ENCODE results near the gene B3GALNT2.
"Not testable (repeated sequence)": the region's sequence is repeated elsewhere in the genome, so short reads cannot be mapped to it uniquely, and the experiment has no call there.

Gene B3GALNT2

DNA sequence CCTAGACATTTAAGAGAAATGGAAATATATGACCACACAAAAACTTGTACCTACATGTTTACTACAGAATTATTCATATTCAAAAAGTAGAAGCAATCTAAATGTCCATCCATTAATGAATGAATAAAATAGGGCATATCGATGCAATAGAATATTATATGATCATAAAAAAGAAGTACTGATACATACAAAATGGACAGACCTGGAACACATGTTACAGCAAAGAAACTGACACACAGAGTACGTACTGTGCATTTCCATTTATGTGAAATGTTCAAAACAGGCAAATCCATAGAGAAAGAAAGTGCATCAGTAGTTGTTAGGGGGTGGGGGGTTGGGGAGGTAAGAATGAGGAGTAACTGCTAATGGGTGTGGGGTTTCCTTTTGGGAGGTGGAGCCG is 39.2 kb downstream of the B3GALNT2 start:
- TF ChIP-seq, protein P1, sequence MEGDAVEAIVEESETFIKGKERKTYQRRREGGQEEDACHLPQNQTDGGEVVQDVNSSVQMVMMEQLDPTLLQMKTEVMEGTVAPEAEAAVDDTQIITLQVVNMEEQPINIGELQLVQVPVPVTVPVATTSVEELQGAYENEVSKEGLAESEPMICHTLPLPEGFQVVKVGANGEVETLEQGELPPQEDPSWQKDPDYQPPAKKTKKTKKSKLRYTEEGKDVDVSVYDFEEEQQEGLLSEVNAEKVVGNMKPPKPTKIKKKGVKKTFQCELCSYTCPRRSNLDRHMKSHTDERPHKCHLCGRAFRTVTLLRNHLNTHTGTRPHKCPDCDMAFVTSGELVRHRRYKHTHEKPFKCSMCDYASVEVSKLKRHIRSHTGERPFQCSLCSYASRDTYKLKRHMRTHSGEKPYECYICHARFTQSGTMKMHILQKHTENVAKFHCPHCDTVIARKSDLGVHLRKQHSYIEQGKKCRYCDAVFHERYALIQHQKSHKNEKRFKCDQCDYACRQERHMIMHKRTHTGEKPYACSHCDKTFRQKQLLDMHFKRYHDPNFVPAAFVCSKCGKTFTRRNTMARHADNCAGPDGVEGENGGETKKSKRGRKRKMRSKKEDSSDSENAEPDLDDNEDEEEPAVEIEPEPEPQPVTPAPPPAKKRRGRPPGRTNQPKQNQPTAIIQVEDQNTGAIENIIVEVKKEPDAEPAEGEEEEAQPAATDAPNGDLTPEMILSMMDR (IDR thresholded peaks at IDR 0.05; ENCODE audit: low read depth, low read length), result no peak
- Histone ChIP-seq H3K27me3 (ENCODE audit: insufficient read depth, low read depth, severe bottlenecking) (no peaks in the 10 kb centered on the region), H3K4me3 (ENCODE audit: low read depth, low read length) (no peak overlapping the region), H3K27ac (no peak overlapping the region), H3K36me3 (peaks cover 55% of the 10 kb centered on the region), H3K9me3 (ENCODE audit: severe bottlenecking) (no peaks in the 10 kb centered on the region)
- DNase-seq, result no peak

DNA sequence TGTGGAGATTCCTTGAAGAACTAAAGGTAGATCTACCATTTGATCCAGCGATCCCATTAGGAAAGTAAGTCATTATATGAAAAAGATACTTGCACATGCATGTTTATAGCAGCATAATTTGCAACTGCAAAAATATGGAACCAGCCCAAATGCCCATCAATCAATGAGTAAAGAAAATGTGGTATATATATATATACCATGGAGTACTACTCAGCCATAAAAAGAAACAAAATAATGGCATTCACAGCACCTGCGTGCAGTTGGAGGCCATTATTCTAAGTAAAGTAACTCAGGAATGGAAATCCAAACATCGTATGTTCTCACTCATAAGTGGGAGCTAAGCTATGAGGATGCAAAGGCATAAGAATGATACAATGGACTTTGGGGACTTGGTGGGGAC is 41.4 kb downstream of the B3GALNT2 start:
- not testable (repeated sequence) for H3K4me3 ChIP-seq (ENCODE audit: low read depth, low read length); H3K27me3 ChIP-seq (ENCODE audit: insufficient read depth, low read depth, severe bottlenecking); H3K27ac ChIP-seq; H3K9me3 ChIP-seq (ENCODE audit: severe bottlenecking); DNase-seq
- peaks cover 51% of the 10 kb centered on the region for H3K36me3 ChIP-seq

DNA sequence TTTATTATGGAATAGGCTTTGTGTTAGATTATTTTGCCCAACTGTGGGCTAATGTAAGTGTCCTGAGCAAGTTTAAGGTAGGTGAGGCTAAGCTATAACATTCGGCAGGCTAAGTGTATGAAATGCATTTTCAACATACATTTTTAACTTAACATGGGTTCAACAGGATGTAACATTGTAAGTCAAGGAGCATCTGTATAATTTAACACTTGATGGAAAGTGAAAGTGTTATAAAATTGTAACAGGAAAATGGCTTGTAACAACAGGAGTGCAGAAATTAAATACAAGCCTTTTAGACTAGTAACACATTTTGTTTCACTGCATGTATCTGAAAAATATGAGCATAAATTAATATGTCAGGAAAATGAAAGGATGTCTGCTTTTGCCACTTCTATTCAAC is 42.3 kb downstream of the B3GALNT2 start:
- Histone ChIP-seq H3K36me3 (peaks cover 49% of the 10 kb centered on the region), H3K27ac (no peak overlapping the region), H3K9me3 (ENCODE audit: severe bottlenecking) (no peaks in the 10 kb centered on the region), H3K27me3 (ENCODE audit: insufficient read depth, low read depth, severe bottlenecking) (no peaks in the 10 kb centered on the region), H3K4me3 (ENCODE audit: low read depth, low read length) (no peak overlapping the region)
- DNase-seq, result no peak
- TF ChIP-seq, protein P1 (IDR thresholded peaks at IDR 0.05; ENCODE audit: low read depth, low read length), result no peak

DNA sequence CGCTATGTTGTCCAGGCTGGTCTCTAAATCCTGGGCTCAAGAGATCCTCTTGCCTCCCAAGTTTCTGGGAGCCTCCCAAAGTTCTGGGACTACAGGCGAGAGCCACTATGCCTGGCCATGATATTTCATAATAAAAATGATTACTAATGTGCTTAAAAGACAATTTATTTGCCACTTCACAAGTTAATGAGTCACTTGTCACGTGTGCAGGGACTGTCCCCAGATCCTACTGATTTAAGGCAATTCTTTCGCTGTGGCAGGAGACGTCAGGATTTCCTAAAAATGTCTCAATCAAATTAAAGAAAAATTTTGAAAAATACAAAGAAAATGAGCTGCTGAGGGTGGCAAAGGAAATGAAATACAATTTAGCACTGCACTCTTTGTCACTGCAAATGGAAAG is 43.5 kb downstream of the B3GALNT2 start:
- Histone ChIP-seq H3K9me3 (ENCODE audit: severe bottlenecking) (no peaks in the 10 kb centered on the region), H3K4me3 (ENCODE audit: low read depth, low read length) (no peak overlapping the region), H3K27ac (no peak overlapping the region), H3K27me3 (ENCODE audit: insufficient read depth, low read depth, severe bottlenecking) (no peaks in the 10 kb centered on the region), H3K36me3 (peaks cover 42% of the 10 kb centered on the region)
- TF ChIP-seq, protein P1 (IDR thresholded peaks at IDR 0.05; ENCODE audit: low read depth, low read length), result no peak
- no peak for DNase-seq

DNA sequence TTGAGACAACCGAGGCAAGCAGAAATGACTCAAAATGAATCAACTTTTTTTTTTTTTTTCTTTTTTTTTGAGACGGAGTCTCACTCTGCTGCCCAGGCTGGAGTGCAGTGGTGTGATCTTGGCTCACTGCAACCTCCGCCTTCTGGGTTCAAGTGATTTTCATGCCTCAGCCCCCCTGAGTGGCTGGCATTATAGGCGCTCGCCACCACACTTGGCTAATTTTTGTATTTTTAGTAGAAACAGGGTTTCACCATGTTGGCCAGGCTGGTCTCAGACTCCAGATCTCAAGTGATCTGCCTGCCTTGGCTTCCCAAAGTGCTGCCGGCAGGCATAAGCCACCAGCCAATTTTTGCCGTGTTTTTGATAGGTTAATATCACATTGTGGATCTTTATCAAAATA is 46.4 kb downstream of the B3GALNT2 start:
- not testable (repeated sequence) for H3K9me3 ChIP-seq (ENCODE audit: severe bottlenecking); H3K27ac ChIP-seq; H3K27me3 ChIP-seq (ENCODE audit: insufficient read depth, low read depth, severe bottlenecking); H3K4me3 ChIP-seq (ENCODE audit: low read depth, low read length); DNase-seq
- H3K36me3 ChIP-seq, result peaks cover 48% of the 10 kb centered on the region

DNA sequence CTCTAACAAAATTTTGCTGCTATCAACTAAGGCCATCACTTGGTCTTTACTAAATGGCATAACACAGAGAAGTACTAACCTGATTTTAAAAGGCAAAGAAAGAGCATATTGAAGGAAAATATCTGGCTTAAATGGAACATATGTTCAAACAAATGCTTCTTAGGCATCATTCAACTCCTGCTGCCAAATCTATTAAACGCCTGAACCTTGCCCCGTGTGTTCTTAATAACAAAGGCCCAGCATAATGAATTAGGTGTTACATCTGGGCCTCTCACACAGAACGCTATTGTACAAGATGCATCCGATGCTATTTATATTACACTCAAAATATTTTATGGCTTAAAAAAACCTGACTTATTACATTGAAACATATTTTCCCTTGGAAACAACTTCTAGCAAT is 48.4 kb downstream of the B3GALNT2 start:
- H3K27me3 ChIP-seq (ENCODE audit: insufficient read depth, low read depth, severe bottlenecking), result no peaks in the 10 kb centered on the region
- H3K9me3 ChIP-seq (ENCODE audit: severe bottlenecking), result no peaks in the 10 kb centered on the region
- no peak overlapping the region for H3K4me3 ChIP-seq (ENCODE audit: low read depth, low read length)
- DNase-seq, result no peak
- H3K27ac ChIP-seq, result no peak overlapping the region
- H3K36me3 ChIP-seq, result peaks cover 52% of the 10 kb centered on the region
- TF ChIP-seq, protein P1 (IDR thresholded peaks at IDR 0.05; ENCODE audit: low read depth, low read length), result no peak

DNA sequence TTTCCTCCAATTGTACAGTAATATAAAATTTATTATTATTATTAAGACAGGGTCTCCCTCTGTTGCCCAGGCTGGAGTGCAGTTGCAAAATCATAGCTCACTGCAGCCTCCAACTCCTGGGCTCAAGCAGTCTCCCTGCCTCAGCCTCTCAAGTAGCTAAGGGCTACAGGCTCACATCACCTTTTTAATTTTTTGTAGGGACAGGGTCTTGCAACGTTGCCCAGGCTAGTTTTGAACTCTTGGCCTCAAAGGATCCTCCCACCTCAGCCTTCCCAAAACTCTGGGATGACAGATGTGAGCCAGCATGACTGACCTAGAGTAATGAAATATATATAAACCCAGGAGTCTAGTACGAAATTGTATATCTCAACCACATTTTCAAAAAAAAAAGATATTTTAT is 49.2 kb downstream of the B3GALNT2 start:
- Histone ChIP-seq H3K9me3 (ENCODE audit: severe bottlenecking) (no peaks in the 10 kb centered on the region), H3K36me3 (peaks cover 57% of the 10 kb centered on the region), H3K27me3 (ENCODE audit: insufficient read depth, low read depth, severe bottlenecking) (no peaks in the 10 kb centered on the region), H3K4me3 (ENCODE audit: low read depth, low read length) (no peak overlapping the region), H3K27ac (no peak overlapping the region)
- DNase-seq, result no peak
- TF ChIP-seq, protein P1 (IDR thresholded peaks at IDR 0.05; ENCODE audit: low read depth, low read length), result no peak

Data from WERI-Rb-1 (cell line).